ENCODE data around the gene TMEM37.

DNA sequence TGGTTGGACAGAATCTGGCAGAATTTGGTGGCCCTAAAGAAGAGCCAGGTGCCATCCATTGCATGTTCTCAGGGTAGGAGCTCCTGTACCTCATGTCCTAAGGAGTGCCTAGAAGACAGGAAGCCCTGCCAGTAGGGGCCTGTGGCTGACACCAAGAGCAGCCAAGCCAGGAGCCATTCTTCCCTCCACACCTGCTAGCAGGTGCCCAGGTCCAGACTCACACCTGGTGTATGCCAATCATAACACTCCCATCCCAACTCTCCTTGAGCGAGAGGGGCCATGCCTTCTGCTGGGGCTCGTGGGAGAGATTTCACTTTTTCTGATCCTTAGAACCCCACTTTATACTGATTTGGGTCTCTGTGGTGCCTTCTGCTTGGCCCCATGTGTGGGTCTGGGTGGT lies 26.5 kb upstream of the TMEM37 start:
- TF ChIP-seq POLR2A (IDR thresholded peaks at IDR 0.05; ENCODE audit: extremely low read depth, insufficient read length) (no peak), CTCF (IDR thresholded peaks at IDR 0.05; ENCODE audit: low read depth, low read length) (no peak), MYC (IDR thresholded peaks at IDR 0.05; ENCODE audit: low read depth, low read length) (no peak)
- TF ChIP-seq, protein P1, sequence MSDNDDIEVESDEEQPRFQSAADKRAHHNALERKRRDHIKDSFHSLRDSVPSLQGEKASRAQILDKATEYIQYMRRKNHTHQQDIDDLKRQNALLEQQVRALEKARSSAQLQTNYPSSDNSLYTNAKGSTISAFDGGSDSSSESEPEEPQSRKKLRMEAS (IDR thresholded peaks at IDR 0.05; ENCODE audit: low read depth, low read length): no peak

Data from NB4 (cell line).